Activated CD4-positive, alpha-beta memory T cell treated with anti-CD3 and anti-CD28 coated beads for 36 hours (primary cell): ENCODE results near the gene IMPACT. TPM values are rescaled to one million over a fixed set of nuclear protein-coding genes. Genes with fewer than 3 reads are reported as not detected.

Experiments used
- CTCF ChIA-PET: fragments of 350-600 bp; sonication (Branson Sonifier 250); formaldehyde crosslinking; loops from one replicate; lab custom pipeline; 2021; ENCODE audit warnings: antibody characterized with exemption, inconsistent platforms; lab: Charles Lee
- POLR2A ChIA-PET: fragments of 350-600 bp; sonication (Branson Sonifier 250); formaldehyde crosslinking; loops from one replicate; lab custom pipeline; 2021; ENCODE audit warnings: antibody characterized with exemption; lab: Charles Lee
- DNase-seq: peaks from one replicate; pipeline ENCODE4 v3.0.0-alpha.2; 2020
- H3K27ac Mint-ChIP-seq: one replicate; pipeline ENCODE4 v1.8.0; 2021; ENCODE audit warnings: mixed read lengths
- H3K27me3 Mint-ChIP-seq: one replicate; pipeline ENCODE4 v1.8.0; 2021; ENCODE audit warnings: mixed read lengths
- H3K36me3 Mint-ChIP-seq: one replicate; pipeline ENCODE4 v1.8.0; 2021; ENCODE audit warnings: mixed read lengths
- H3K4me1 Mint-ChIP-seq: one replicate; pipeline ENCODE4 v1.8.0; 2021; ENCODE audit warnings: low read depth, mixed read lengths
- H3K4me3 Mint-ChIP-seq: one replicate; pipeline ENCODE4 v1.8.0; 2021; ENCODE audit warnings: mild to moderate bottlenecking, mixed read lengths
- H3K9me3 Mint-ChIP-seq: one replicate; pipeline ENCODE4 v1.8.0; 2021; ENCODE audit warnings: mixed read lengths
- intact Hi-C: fragments of 100-400 bp; cut with micrococcal nuclease; formaldehyde crosslinking; loops from one replicate; pipeline ENCODE4 v1.15.1; 2023
- total RNA-seq, 2 experiments: library from RNA; stranded (reverse); gene quantifications; one replicate each; pipeline ENCODE4 v1.2.3, GENCODE V29; 2021

The IMPACT gene
- total RNA-seq, 2 experiments from 2014 or later: 13.7 to 15.9 TPM

- no peak overlapping the region for H3K27ac Mint-ChIP-seq
- ChIA-PET CTCF (interaction anchor here (1.1 to 3.3 kb wide), 2 partner anchors 29 to 100 kb away, joined by 4 to 16 read pairs; no protein-coding TSS in a partner anchor), POLR2A (no interaction called here)
- intact Hi-C loops: no loop called here
- H3K4me3 Mint-ChIP-seq: no peak overlapping the region
- no peaks in the 10 kb centered on the region for H3K9me3 Mint-ChIP-seq
- peaks cover 4% of the 10 kb centered on the region for H3K36me3 Mint-ChIP-seq
- H3K4me1 Mint-ChIP-seq: peaks cover 34% of the 10 kb centered on the region
- no peak for DNase-seq
- H3K27me3 Mint-ChIP-seq: peaks cover 2% of the 10 kb centered on the region
These were observed 33.3 kb downstream of the IMPACT start for GRCh38 chr18:24459772-24460171.

- Mint-ChIP-seq H3K36me3 (peaks cover 1% of the 10 kb centered on the region), H3K9me3 (no peaks in the 10 kb centered on the region), H3K4me3 (no peak within 1 kb of the TSS), H3K27ac (no peak within 1 kb of the TSS), H3K4me1 (peaks cover 34% of the 10 kb centered on the region), H3K27me3 (peaks cover 2% of the 10 kb centered on the region)
- CTCF ChIA-PET: interaction anchor here (0.7 to 3.3 kb wide), 4 partner anchors 28 to 101 kb away, joined by 3 to 16 read pairs (median 4); no protein-coding TSS in a partner anchor
- no peak for DNase-seq
- intact Hi-C loops: no loop called here
- POLR2A ChIA-PET: no interaction called here
These were observed 33.9 kb downstream of the IMPACT start, which contains the start of gene HRH4 for GRCh38 chr18:24460388-24460787. Gene HRH4, plus strand, starts transcription at chr18:24460637. Its CDS starts 92 bp downstream, at chr18:24460729.

GRCh38 chr18:24461996-24462395 is 35.5 kb downstream of the IMPACT start:
- H3K4me3 Mint-ChIP-seq: peak overlapping the region; percentile 4
- intact Hi-C loops: no loop called here
- no peak for DNase-seq
- CTCF ChIA-PET: interaction anchor here (0.8 to 3.3 kb wide), 2 partner anchors 15 to 27 kb away, joined by 4 to 16 read pairs; no protein-coding TSS in a partner anchor
- H3K27ac Mint-ChIP-seq: no peak overlapping the region
- H3K36me3 Mint-ChIP-seq: no peaks in the 10 kb centered on the region
- H3K4me1 Mint-ChIP-seq: peaks cover 25% of the 10 kb centered on the region
- POLR2A ChIA-PET: no interaction called here
- H3K27me3 Mint-ChIP-seq: peaks cover 3% of the 10 kb centered on the region
- H3K9me3 Mint-ChIP-seq: no peaks in the 10 kb centered on the region

GRCh38 chr18:24462838-24463775 is 36.6 kb downstream of the IMPACT start:
- H3K9me3 Mint-ChIP-seq: no peaks in the 10 kb centered on the region
- H3K36me3 Mint-ChIP-seq: no peaks in the 10 kb centered on the region
- no peak overlapping the region for H3K4me3 Mint-ChIP-seq
- CTCF ChIA-PET: interaction anchor here (0.8 to 3.3 kb wide), 2 partner anchors 16 to 26 kb away, joined by 4 to 16 read pairs; no protein-coding TSS in a partner anchor
- DNase-seq: no peak
- H3K4me1 Mint-ChIP-seq: peaks cover 20% of the 10 kb centered on the region
- H3K27ac Mint-ChIP-seq: no peak overlapping the region
- POLR2A ChIA-PET: no interaction called here
- intact Hi-C loops: no loop called here
- H3K27me3 Mint-ChIP-seq: peaks cover 3% of the 10 kb centered on the region

GRCh38 chr18:24465486-24465885 is 39.0 kb downstream of the IMPACT start:
- peaks cover 19% of the 10 kb centered on the region for H3K4me1 Mint-ChIP-seq
- H3K9me3 Mint-ChIP-seq: no peaks in the 10 kb centered on the region
- no peak overlapping the region for H3K27ac Mint-ChIP-seq
- peaks cover 3% of the 10 kb centered on the region for H3K27me3 Mint-ChIP-seq
- intact Hi-C loops: no loop called here
- no peak for DNase-seq
- no peak overlapping the region for H3K4me3 Mint-ChIP-seq
- POLR2A ChIA-PET: no interaction called here
- CTCF ChIA-PET: no interaction called here
- no peaks in the 10 kb centered on the region for H3K36me3 Mint-ChIP-seq

GRCh38 chr18:24466771-24467170 is 40.3 kb downstream of the IMPACT start:
- DNase-seq: no peak
- peaks cover 17% of the 10 kb centered on the region for H3K4me1 Mint-ChIP-seq
- H3K4me3 Mint-ChIP-seq: no peak overlapping the region
- ChIA-PET CTCF (interaction anchor here (1.0 to 1.3 kb wide), 2 partner anchors 21 to 107 kb away, joined by 3 to 5 read pairs; no protein-coding TSS in a partner anchor), POLR2A (interaction anchor here (0.9 kb wide), 1 partner anchor 97 kb away, joined by 4 read pairs; no protein-coding TSS in a partner anchor)
- intact Hi-C loops: no loop called here
- H3K27ac Mint-ChIP-seq: no peak overlapping the region
- peaks cover 3% of the 10 kb centered on the region for H3K27me3 Mint-ChIP-seq
- no peaks in the 10 kb centered on the region for H3K9me3 Mint-ChIP-seq
- H3K36me3 Mint-ChIP-seq: no peaks in the 10 kb centered on the region

GRCh38 chr18:24470022-24470618 is 43.6 kb downstream of the IMPACT start:
- no peak overlapping the region for H3K4me3 Mint-ChIP-seq
- H3K27ac Mint-ChIP-seq: no peak overlapping the region
- H3K4me1 Mint-ChIP-seq: peaks cover 2% of the 10 kb centered on the region
- no peaks in the 10 kb centered on the region for H3K36me3 Mint-ChIP-seq
- CTCF ChIA-PET: no interaction called here
- POLR2A ChIA-PET: no interaction called here
- peaks cover 4% of the 10 kb centered on the region for H3K27me3 Mint-ChIP-seq
- DNase-seq: no peak
- H3K9me3 Mint-ChIP-seq: no peaks in the 10 kb centered on the region
- intact Hi-C loops: no loop called here

GRCh38 chr18:24470805-24471204 is 44.3 kb downstream of the IMPACT start:
- no peak overlapping the region for H3K27ac Mint-ChIP-seq
- H3K36me3 Mint-ChIP-seq: no peaks in the 10 kb centered on the region
- H3K4me1 Mint-ChIP-seq: peaks cover 4% of the 10 kb centered on the region
- no peak overlapping the region for H3K4me3 Mint-ChIP-seq
- CTCF ChIA-PET: no interaction called here
- H3K9me3 Mint-ChIP-seq: no peaks in the 10 kb centered on the region
- intact Hi-C loops: no loop called here
- DNase-seq: no peak
- H3K27me3 Mint-ChIP-seq: peaks cover 3% of the 10 kb centered on the region
- POLR2A ChIA-PET: no interaction called here

GRCh38 chr18:24472591-24472990 is 46.1 kb downstream of the IMPACT start:
- POLR2A ChIA-PET: no interaction called here
- H3K27me3 Mint-ChIP-seq: peaks cover 3% of the 10 kb centered on the region
- no peak for DNase-seq
- no peaks in the 10 kb centered on the region for H3K9me3 Mint-ChIP-seq
- H3K4me3 Mint-ChIP-seq: no peak overlapping the region
- intact Hi-C loops: no loop called here
- CTCF ChIA-PET: no interaction called here
- H3K36me3 Mint-ChIP-seq: no peaks in the 10 kb centered on the region
- no peak overlapping the region for H3K27ac Mint-ChIP-seq
- peaks cover 9% of the 10 kb centered on the region for H3K4me1 Mint-ChIP-seq

- no peak overlapping the region for H3K27ac Mint-ChIP-seq
- CTCF ChIA-PET: interaction anchor here (0.7 to 3.3 kb wide), 5 partner anchors 9 to 40 kb away, joined by 3 to 16 read pairs (median 5); no protein-coding TSS in a partner anchor
These were observed 47.9 kb downstream of the IMPACT start for GRCh38 chr18:24474406-24474805.

GRCh38 chr18:24475926-24476589 is 49.6 kb downstream of the IMPACT start:
- Mint-ChIP-seq H3K4me1 (peaks cover 8% of the 10 kb centered on the region), H3K27me3 (peaks cover 6% of the 10 kb centered on the region), H3K4me3 (no peak overlapping the region), H3K27ac (no peak overlapping the region), H3K36me3 (no peaks in the 10 kb centered on the region), H3K9me3 (peaks cover 3% of the 10 kb centered on the region)
- intact Hi-C loops: no loop called here
- ChIA-PET POLR2A (no interaction called here), CTCF (interaction anchor here (3.3 kb wide), 1 partner anchor 12 kb away, joined by 16 read pairs; no protein-coding TSS in a partner anchor)
- no peak for DNase-seq

More at GRCh38 chr18:24474406-24474805, 47.9 kb downstream of the IMPACT start:
- intact Hi-C loops: no loop called here
- POLR2A ChIA-PET: no interaction called here
- Mint-ChIP-seq H3K4me3 (no peak overlapping the region), H3K36me3 (no peaks in the 10 kb centered on the region), H3K4me1 (peaks cover 9% of the 10 kb centered on the region), H3K27me3 (peaks cover 4% of the 10 kb centered on the region), H3K9me3 (no peaks in the 10 kb centered on the region)
- DNase-seq: no peak
